Esophagus (tissue), 2 donors: Measurements from ENCODE around the gene ITPR2. TPM values are rescaled to one million over a fixed set of nuclear protein-coding genes. Genes with fewer than 3 reads are reported as not detected.

Experiments
- H3K27ac ChIP-seq, 2 donors: one replicate each; pipeline ENCODE4 v1.5.1; 2013; ENCODE audit warnings: low read depth in 2 of 2, mild to moderate bottlenecking in 2 of 2, inconsistent platforms in 1 of 2, low read length in 1 of 2, moderate library complexity in 1 of 2
- H3K27me3 ChIP-seq, 2 donors: one replicate each; pipeline ENCODE4 v1.6.1; 2013; ENCODE audit warnings: low read length in 2 of 2, control low read depth in 1 of 2, mild to moderate bottlenecking in 1 of 2; ENCODE audit not compliant: insufficient read depth in 2 of 2, control insufficient read depth in 1 of 2
- H3K36me3 ChIP-seq, 2 donors: one replicate each; pipeline ENCODE4 v1.6.1; 2013; ENCODE audit warnings: low read length in 1 of 2; ENCODE audit not compliant: control insufficient read depth in 2 of 2, insufficient read depth in 2 of 2
- H3K4me1 ChIP-seq, 2 donors: one replicate each; pipeline ENCODE4 v1.6.1; 2013; ENCODE audit warnings: low read length in 1 of 2; ENCODE audit not compliant: control insufficient read depth in 2 of 2, insufficient read depth in 2 of 2
- H3K4me3 ChIP-seq, 2 donors: one replicate each; pipeline ENCODE4 v1.5.1; 2013; ENCODE audit warnings: low read length in 2 of 2, mild to moderate bottlenecking in 2 of 2, low read depth in 1 of 2, moderate library complexity in 1 of 2
- H3K9me3 ChIP-seq, 2 donors: one replicate each; pipeline ENCODE4 v1.6.1; 2013; ENCODE audit warnings: mild to moderate bottlenecking in 2 of 2, low read depth in 1 of 2, low read length in 1 of 2, moderate library complexity in 1 of 2; ENCODE audit not compliant: control insufficient read depth in 2 of 2, insufficient read depth in 1 of 2
- WGBS, 2 donors: extraction: QIAGEN DNeasy Blood & Tissue Kit; methylation state at CpG; one replicate each; pipeline ENCODE4 v1.1.7; 2013; 5-methylcytosine and 5-hydroxymethylcytosine counted together
- polyA plus RNA-seq, 2 donors: library from polyadenylated mRNA; stranded (reverse); fragments of 200-250 nt; gene quantifications; one replicate each; pipeline ENCODE4 v1.2.3, GENCODE V29; 2013
- donor health status: healthy with polysubstance abuse.
- donor health status: Bipolar disorder and iron deficiency.

The ITPR2 gene
- polyA plus RNA-seq, 2 donors = 4.8 to 5.7 TPM

GRCh38 chr12:26566675-26567074 lies 266.3 kb downstream of the ITPR2 start:
- WGBS, 2 donors = 52 to 72% methylated on average over 2 of the region's 2 CpGs
- Histone ChIP-seq H3K36me3 (peaks cover 0 to 2% of the 10 kb centered on the region in 2 donors), H3K4me1 (no peaks in the 10 kb centered on the region), H3K9me3 (no peaks in the 10 kb centered on the region), H3K27me3 (no peaks in the 10 kb centered on the region), H3K4me3 (no peak overlapping the region), H3K27ac (no peak overlapping the region)

GRCh38 chr12:26566186-26566585 lies 266.8 kb downstream of the ITPR2 start:
- Histone ChIP-seq H3K4me1 (no peaks in the 10 kb centered on the region), H3K9me3 (no peaks in the 10 kb centered on the region), H3K27me3 (no peaks in the 10 kb centered on the region), H3K27ac (no peak overlapping the region), H3K4me3 (no peak overlapping the region), H3K36me3 (peaks cover 0 to 2% of the 10 kb centered on the region in 2 donors)

- H3K4me3 ChIP-seq = no peak overlapping the region
- H3K4me1 ChIP-seq = no peaks in the 10 kb centered on the region
- peaks cover 0 to 5% of the 10 kb centered on the region in 2 donors for H3K36me3 ChIP-seq
- H3K27me3 ChIP-seq = no peaks in the 10 kb centered on the region
- WGBS, 2 donors = 71 to 75% methylated on average over 5 of the region's 5 CpGs
- H3K9me3 ChIP-seq = no peaks in the 10 kb centered on the region
- no peak overlapping the region for H3K27ac ChIP-seq
These were observed 268.6 kb downstream of the ITPR2 start for GRCh38 chr12:26564391-26564790.

DNA sequence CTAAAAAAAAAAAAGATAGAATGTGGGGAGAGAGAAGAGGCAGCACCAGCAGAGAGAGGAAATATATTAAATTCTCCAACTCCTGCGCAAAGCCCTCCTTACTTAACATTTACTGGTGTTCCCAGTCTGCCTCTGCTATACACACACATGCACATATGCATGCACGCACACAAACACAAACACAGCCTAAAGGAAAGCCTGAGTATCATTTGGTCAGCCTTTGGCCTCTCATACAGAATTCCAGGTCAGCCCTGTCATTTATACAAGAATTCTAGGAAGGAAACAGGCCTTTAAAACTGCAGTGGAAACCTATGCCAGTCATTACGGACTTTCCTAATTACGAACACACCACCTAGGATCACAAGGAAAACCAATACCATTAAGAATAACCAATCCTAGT lies 269.4 kb downstream of the ITPR2 start:
- no peak overlapping the region for H3K27ac ChIP-seq
- 87 to 91% methylated on average over 4 of the region's 4 CpGs for WGBS, 2 donors

GRCh38 chr12:26557326-26557725 lies 275.7 kb downstream of the ITPR2 start:
- H3K4me3 ChIP-seq = no peak overlapping the region
- no peaks in the 10 kb centered on the region for H3K9me3 ChIP-seq
- no peaks in the 10 kb centered on the region for H3K27me3 ChIP-seq
- no peak overlapping the region for H3K27ac ChIP-seq
- H3K36me3 ChIP-seq = peaks cover 0 to 10% of the 10 kb centered on the region in 2 donors
- 95% methylated on average over 4 of the region's 4 CpGs for WGBS, 2 donors
- no peaks in the 10 kb centered on the region for H3K4me1 ChIP-seq

More for the DNA sequence above, 269.4 kb downstream of the ITPR2 start:
- Histone ChIP-seq H3K9me3 (no peaks in the 10 kb centered on the region), H3K36me3 (peaks cover 0 to 5% of the 10 kb centered on the region in 2 donors), H3K4me1 (no peaks in the 10 kb centered on the region), H3K4me3 (no peak overlapping the region), H3K27me3 (no peaks in the 10 kb centered on the region)

GRCh38 chr12:26556916-26557315 lies 276.1 kb downstream of the ITPR2 start:
- Histone ChIP-seq H3K4me1 (no peaks in the 10 kb centered on the region), H3K36me3 (peaks cover 0 to 10% of the 10 kb centered on the region in 2 donors), H3K4me3 (no peak overlapping the region), H3K27me3 (no peaks in the 10 kb centered on the region), H3K9me3 (no peaks in the 10 kb centered on the region), H3K27ac (no peak overlapping the region)
- WGBS, 2 donors = 96% methylated on average over 4 of the region's 4 CpGs

GRCh38 chr12:26555139-26555538 lies 277.9 kb downstream of the ITPR2 start:
- Histone ChIP-seq H3K9me3 (no peaks in the 10 kb centered on the region), H3K36me3 (peaks cover 0 to 7% of the 10 kb centered on the region in 2 donors), H3K27ac (no peak overlapping the region), H3K4me1 (no peaks in the 10 kb centered on the region), H3K4me3 (no peak overlapping the region), H3K27me3 (no peaks in the 10 kb centered on the region)
- 85 to 86% methylated on average over 4 of the region's 4 CpGs for WGBS, 2 donors

- Histone ChIP-seq H3K36me3 (peaks cover 0 to 7% of the 10 kb centered on the region in 2 donors), H3K9me3 (no peaks in the 10 kb centered on the region), H3K27me3 (no peaks in the 10 kb centered on the region), H3K27ac (no peak overlapping the region), H3K4me1 (no peaks in the 10 kb centered on the region), H3K4me3 (no peak overlapping the region)
- 65 to 77% methylated on average over 4 of the region's 4 CpGs for WGBS, 2 donors
These were observed 278.7 kb downstream of the ITPR2 start for GRCh38 chr12:26554332-26554731.

GRCh38 chr12:26551385-26551784 lies 281.6 kb downstream of the ITPR2 start:
- H3K4me3 ChIP-seq = no peak overlapping the region
- H3K27ac ChIP-seq = no peak overlapping the region
- H3K4me1 ChIP-seq = no peaks in the 10 kb centered on the region
- H3K36me3 ChIP-seq = peaks cover 0 to 7% of the 10 kb centered on the region in 2 donors
- H3K9me3 ChIP-seq = no peaks in the 10 kb centered on the region
- no peaks in the 10 kb centered on the region for H3K27me3 ChIP-seq
- 88 to 90% methylated on average over 3 of the region's 3 CpGs for WGBS, 2 donors

- Histone ChIP-seq H3K4me1 (no peaks in the 10 kb centered on the region), H3K9me3 (no peaks in the 10 kb centered on the region), H3K27ac (no peak overlapping the region), H3K4me3 (no peak overlapping the region), H3K27me3 (no peaks in the 10 kb centered on the region), H3K36me3 (no peaks in the 10 kb centered on the region)
- 96 to 97% methylated on average over 2 of the region's 2 CpGs for WGBS, 2 donors
These were observed 284.8 kb downstream of the ITPR2 start for GRCh38 chr12:26548227-26548626.
